Measurements from ENCODE around the gene ZBTB3. TPM values are rescaled to one million over a fixed set of nuclear protein-coding genes. Genes with fewer than 3 reads are reported as not detected.

The ZBTB3 gene
- total RNA-seq (7.0 and 11.0 TPM in 2 replicates), polyA plus RNA-seq (4.0 and 4.3 TPM in 2 replicates)

DNA sequence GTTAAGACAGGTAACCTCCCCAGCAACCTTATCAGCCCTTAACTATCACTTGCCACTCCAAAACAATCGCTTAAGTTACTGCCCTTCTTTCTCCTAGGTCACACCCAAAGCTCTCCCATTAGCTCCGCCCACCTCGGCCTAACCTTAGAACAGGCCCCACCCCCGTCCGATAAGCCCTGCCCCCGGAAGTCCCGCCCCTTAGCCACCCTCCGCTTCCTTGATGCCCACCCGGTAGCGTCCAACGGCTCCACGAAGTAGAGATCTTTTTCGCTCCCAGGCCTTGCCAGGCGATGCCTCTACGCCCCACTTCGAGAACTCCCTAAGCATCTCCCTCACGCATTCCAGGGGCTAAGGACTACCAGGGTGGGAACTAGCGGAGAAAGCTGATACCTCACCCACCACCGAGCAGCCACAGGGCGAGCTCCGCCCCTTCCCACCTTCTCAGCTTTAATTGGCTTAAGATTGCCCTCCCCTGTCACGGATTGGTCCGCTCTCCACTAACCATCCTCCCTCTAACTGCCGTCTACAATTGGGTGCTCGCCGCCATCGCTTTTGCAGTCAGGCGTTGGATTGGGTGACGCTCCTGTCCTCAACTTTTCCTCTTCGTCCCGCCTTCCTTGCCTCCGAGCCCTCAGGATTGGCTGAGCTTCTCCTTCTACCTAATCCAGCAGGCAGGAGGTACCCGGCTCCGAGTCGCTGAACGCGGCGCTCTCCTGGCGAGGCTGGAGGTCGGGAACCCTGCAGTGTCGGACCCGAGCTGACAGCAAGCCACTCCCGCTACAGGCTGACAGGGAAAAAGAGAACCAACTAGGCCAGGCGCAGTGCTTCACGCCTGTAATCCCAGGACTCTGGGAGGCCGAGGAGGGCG is at the start of gene ZBTB3:
Gene ZBTB3, minus strand, starts transcription at position 425 of the 868 bp plus-strand sequence. CDS start 496 bp downstream, outside the sequence.
- DNase-seq (ENCODE audit: low spot score) = peak; percentile 98
- peaks cover 32% of the 10 kb centered on the region for H3K79me2 ChIP-seq
- peak within 1 kb of the TSS; percentile 67 for H3K4me3 ChIP-seq
- TF ChIP-seq, protein P1, sequence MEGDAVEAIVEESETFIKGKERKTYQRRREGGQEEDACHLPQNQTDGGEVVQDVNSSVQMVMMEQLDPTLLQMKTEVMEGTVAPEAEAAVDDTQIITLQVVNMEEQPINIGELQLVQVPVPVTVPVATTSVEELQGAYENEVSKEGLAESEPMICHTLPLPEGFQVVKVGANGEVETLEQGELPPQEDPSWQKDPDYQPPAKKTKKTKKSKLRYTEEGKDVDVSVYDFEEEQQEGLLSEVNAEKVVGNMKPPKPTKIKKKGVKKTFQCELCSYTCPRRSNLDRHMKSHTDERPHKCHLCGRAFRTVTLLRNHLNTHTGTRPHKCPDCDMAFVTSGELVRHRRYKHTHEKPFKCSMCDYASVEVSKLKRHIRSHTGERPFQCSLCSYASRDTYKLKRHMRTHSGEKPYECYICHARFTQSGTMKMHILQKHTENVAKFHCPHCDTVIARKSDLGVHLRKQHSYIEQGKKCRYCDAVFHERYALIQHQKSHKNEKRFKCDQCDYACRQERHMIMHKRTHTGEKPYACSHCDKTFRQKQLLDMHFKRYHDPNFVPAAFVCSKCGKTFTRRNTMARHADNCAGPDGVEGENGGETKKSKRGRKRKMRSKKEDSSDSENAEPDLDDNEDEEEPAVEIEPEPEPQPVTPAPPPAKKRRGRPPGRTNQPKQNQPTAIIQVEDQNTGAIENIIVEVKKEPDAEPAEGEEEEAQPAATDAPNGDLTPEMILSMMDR (IDR thresholded peaks at IDR 0.05; ENCODE audit: poor library complexity) = no peak
- TF ChIP-seq EZH2 (IDR thresholded peaks at IDR 0.05; ENCODE audit: borderline replicate concordance) = no peak
- no peak for TF ChIP-seq EZH2phosphoT487 (IDR thresholded peaks at IDR 0.05; ENCODE audit: low read depth, severe bottlenecking, unreplicated experiment)
- peaks cover 12% of the 10 kb centered on the region for H3K4me1 ChIP-seq (ENCODE audit: insufficient read depth)
- no peaks in the 10 kb centered on the region for H3K9me2 ChIP-seq (replicated peaks; ENCODE audit: insufficient read depth)
- WGBS (ENCODE audit: low lambda C conversion rate, missing lambda C conversion rate) = 1% methylated on average over 40 of the region's 47 CpGs
- H2AFZ ChIP-seq = peak within 1 kb of the TSS; percentile 70
- no peaks in the 10 kb centered on the region for H3K36me3 ChIP-seq (replicated peaks; ENCODE audit: insufficient read depth, low read depth)
- peak within 1 kb of the TSS; percentile 75 for H3K4me2 ChIP-seq
- H3K27ac ChIP-seq = peak within 1 kb of the TSS; percentile 91
- H3K27me3 ChIP-seq = no peaks in the 10 kb centered on the region
- no peaks in the 10 kb centered on the region for H4K20me1 ChIP-seq (ENCODE audit: insufficient read depth, poor library complexity, severe bottlenecking)
- no peaks in the 10 kb centered on the region for H3K9me3 ChIP-seq (ENCODE audit: low read depth)

DNA sequence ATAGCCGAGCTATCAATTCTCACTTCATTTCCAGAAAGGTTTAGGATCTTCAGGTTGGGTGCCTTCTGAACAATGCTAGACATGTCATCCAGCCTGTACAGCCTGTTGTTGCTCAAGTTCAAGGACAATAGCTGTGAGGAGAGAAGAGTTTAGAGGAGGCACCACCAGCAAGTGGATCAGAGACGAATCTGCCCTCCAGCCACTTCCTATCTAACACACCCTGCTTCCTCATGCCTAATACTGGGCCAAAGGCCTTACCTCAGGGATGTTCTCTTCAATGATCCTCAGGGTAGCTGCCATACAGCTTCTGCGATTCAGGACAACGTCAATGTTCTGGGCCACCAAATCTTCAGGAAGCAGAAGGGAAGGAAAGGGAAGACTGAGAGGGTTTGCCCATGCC is 47.1 kb upstream of the ZBTB3 start:
- no peaks in the 10 kb centered on the region for H3K36me3 ChIP-seq (replicated peaks; ENCODE audit: insufficient read depth, low read depth)

DNA sequence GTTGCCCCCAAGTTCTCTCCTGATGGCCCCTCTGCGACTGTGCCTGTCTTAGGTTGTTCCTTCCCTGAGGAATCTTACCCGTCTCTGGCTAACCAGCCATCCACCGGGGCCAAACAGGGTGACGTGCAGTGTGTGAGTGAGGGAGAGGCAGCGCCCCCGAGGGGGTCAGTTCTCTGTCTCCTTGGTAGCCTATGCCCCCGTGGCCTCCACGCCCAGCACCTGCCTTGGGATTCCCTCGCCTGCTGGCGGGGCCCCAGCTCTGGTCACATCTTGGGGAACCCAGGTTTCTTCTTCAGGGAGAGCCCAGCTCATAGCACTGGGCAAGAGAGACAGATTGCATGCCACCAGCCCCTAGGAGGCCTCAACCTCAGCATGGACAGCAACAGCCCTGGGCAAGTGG is 45.5 kb upstream of the ZBTB3 start:
- H3K4me2 ChIP-seq = no peak overlapping the region
- H4K20me1 ChIP-seq (ENCODE audit: insufficient read depth, poor library complexity, severe bottlenecking) = no peaks in the 10 kb centered on the region
- H3K36me3 ChIP-seq (replicated peaks; ENCODE audit: insufficient read depth, low read depth) = no peaks in the 10 kb centered on the region
- TF ChIP-seq EZH2phosphoT487 (IDR thresholded peaks at IDR 0.05; ENCODE audit: low read depth, severe bottlenecking, unreplicated experiment) (no peak), EZH2 (IDR thresholded peaks at IDR 0.05; ENCODE audit: borderline replicate concordance) (no peak)
- TF ChIP-seq, protein P1 (IDR thresholded peaks at IDR 0.05; ENCODE audit: poor library complexity) = no peak
- H3K9me3 ChIP-seq (ENCODE audit: low read depth) = no peaks in the 10 kb centered on the region
- peaks cover 9% of the 10 kb centered on the region for H3K4me1 ChIP-seq (ENCODE audit: insufficient read depth)
- H3K9me2 ChIP-seq (replicated peaks; ENCODE audit: insufficient read depth) = no peaks in the 10 kb centered on the region
- H2AFZ ChIP-seq = no peak overlapping the region
- H3K27me3 ChIP-seq = no peaks in the 10 kb centered on the region
- no peak overlapping the region for H3K4me3 ChIP-seq
- H3K79me2 ChIP-seq = peaks cover 35% of the 10 kb centered on the region
- DNase-seq (ENCODE audit: low spot score) = no peak
- no peak overlapping the region for H3K27ac ChIP-seq
- WGBS (ENCODE audit: low lambda C conversion rate, missing lambda C conversion rate) = 95% methylated on average over 10 of the region's 10 CpGs

More for the DNA sequence above, 47.1 kb upstream of the ZBTB3 start:
- Histone ChIP-seq H2AFZ (no peak overlapping the region), H3K9me2 (replicated peaks; ENCODE audit: insufficient read depth) (no peaks in the 10 kb centered on the region), H3K27me3 (no peaks in the 10 kb centered on the region), H3K9me3 (ENCODE audit: low read depth) (no peaks in the 10 kb centered on the region), H3K4me2 (no peak overlapping the region), H3K4me1 (ENCODE audit: insufficient read depth) (peaks cover 11% of the 10 kb centered on the region), H3K79me2 (peaks cover 32% of the 10 kb centered on the region), H4K20me1 (ENCODE audit: insufficient read depth, poor library complexity, severe bottlenecking) (no peaks in the 10 kb centered on the region), H3K4me3 (no peak overlapping the region), H3K27ac (no peak overlapping the region)
- 94% methylated on average over 4 of the region's 4 CpGs for WGBS (ENCODE audit: low lambda C conversion rate, missing lambda C conversion rate)
- TF ChIP-seq EZH2phosphoT487 (IDR thresholded peaks at IDR 0.05; ENCODE audit: low read depth, severe bottlenecking, unreplicated experiment) (no peak), EZH2 (IDR thresholded peaks at IDR 0.05; ENCODE audit: borderline replicate concordance) (no peak)
- TF ChIP-seq, protein P1 (IDR thresholded peaks at IDR 0.05; ENCODE audit: poor library complexity) = no peak
- DNase-seq (ENCODE audit: low spot score) = no peak

Measured in hepatocyte (in vitro differentiated cells).